Loucy (cell line): ENCODE data around the gene SEC22C.

ENCODE experiments used
- H2AFZ ChIP-seq: fragments of 200-600 bp; sonication (generic); 2 replicates; pipeline ENCODE4 v1.6.0; 2016; ENCODE audit warnings: antibody characterized with exemption, mild to moderate bottlenecking, low read length, moderate library complexity
- H3F3A ChIP-seq: fragments of 200-600 bp; 2 replicates; pipeline ENCODE4 v1.6.0; 2016; ENCODE audit warnings: antibody characterized with exemption, low read depth, mild to moderate bottlenecking
- H3K27me3 ChIP-seq: fragments of 200-600 bp; sonication (generic); 2 replicates; pipeline ENCODE4 v1.6.1; 2014; ENCODE audit warnings: low read length, mild to moderate bottlenecking; ENCODE audit not compliant: insufficient read depth, poor library complexity, severe bottlenecking
- H3K36me3 ChIP-seq: fragments of 200-600 bp; sonication (generic); 2 replicates; pipeline ENCODE4 v1.6.1; 2016; ENCODE audit warnings: low read length; ENCODE audit not compliant: insufficient read depth
- H3K4me1 ChIP-seq: fragments of 200-600 bp; sonication (generic); 2 replicates; pipeline ENCODE4 v1.5.1; 2014; ENCODE audit warnings: low read length, mild to moderate bottlenecking; ENCODE audit not compliant: insufficient read depth, poor library complexity, severe bottlenecking
- H3K4me2 ChIP-seq: fragments of 200-600 bp; sonication (generic); 2 replicates; pipeline ENCODE4 v1.6.0; 2014; ENCODE audit warnings: antibody characterized with exemption, low read length, low read depth, mild to moderate bottlenecking; ENCODE audit not compliant: poor library complexity, severe bottlenecking
- H3K4me3 ChIP-seq: fragments of 200-600 bp; sonication (generic); 2 replicates; pipeline ENCODE4 v1.5.1; 2014; ENCODE audit warnings: low read length, mild to moderate bottlenecking, mixed read lengths; ENCODE audit not compliant: poor library complexity, severe bottlenecking
- H3K79me2 ChIP-seq: fragments of 200-600 bp; sonication (generic); 2 replicates; pipeline ENCODE4 v1.6.1; 2014; ENCODE audit warnings: low read length; ENCODE audit not compliant: insufficient read depth
- H3K9ac ChIP-seq: fragments of 200-600 bp; sonication (generic); 2 replicates; pipeline ENCODE4 v1.6.0; 2014; ENCODE audit warnings: mild to moderate bottlenecking, low read depth, low read length, moderate library complexity; ENCODE audit not compliant: poor library complexity, severe bottlenecking
- H3K9me2 ChIP-seq: fragments of 200-600 bp; sonication (generic); replicated peaks from 2 replicates; pipeline ENCODE4 v1.6.1; 2016; ENCODE audit warnings: low read depth, low read length, mixed read lengths
- H3K9me3 ChIP-seq: fragments of 200-600 bp; sonication (generic); 2 replicates; pipeline ENCODE4 v1.6.1; 2014; ENCODE audit warnings: mild to moderate bottlenecking, antibody characterized with exemption, low read length, low read depth; ENCODE audit not compliant: insufficient read depth
- H4K20me1 ChIP-seq: fragments of 200-600 bp; sonication (generic); 2 replicates; pipeline ENCODE4 v1.6.0; 2014; ENCODE audit warnings: antibody characterized with exemption, low read length, mild to moderate bottlenecking; ENCODE audit not compliant: insufficient read depth, poor library complexity, severe bottlenecking
- EZH2phosphoT487 ChIP-seq: fragments of 200-600 bp; IDR thresholded peaks from 2 replicates; pipeline ENCODE4 v1.6.1; 2018; ENCODE audit warnings: antibody characterized with exemption, mild to moderate bottlenecking, moderate library complexity, borderline replicate concordance
- TF ChIP-seq, protein P1 (sequence below): fragments of 200-600 bp; sonication (generic); conservative IDR thresholded peaks from 2 replicates; pipeline ENCODE4 v1.5.1; 2014; ENCODE audit warnings: mild to moderate bottlenecking, antibody characterized with exemption, low read length

SEC22C gene

DNA sequence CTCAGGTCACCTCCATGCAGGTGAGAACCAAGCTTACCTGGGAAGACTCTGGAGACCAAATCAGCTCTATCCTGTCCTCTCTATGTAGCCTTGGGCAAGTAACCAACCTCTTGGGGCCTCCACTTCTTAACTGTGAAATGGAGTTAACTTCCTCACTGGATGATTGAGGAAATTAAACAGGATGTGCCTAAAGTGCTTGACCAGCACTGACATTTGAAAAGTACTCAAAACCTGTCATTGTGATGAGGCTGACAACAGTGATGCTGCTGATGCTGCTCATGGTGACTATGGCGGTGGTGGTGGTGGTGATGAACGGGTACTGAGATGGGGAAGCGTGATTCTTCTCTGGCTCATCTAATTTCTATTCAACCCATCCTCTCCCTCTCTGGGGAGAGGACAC lies 57.0 kb downstream of the SEC22C start:
- Histone ChIP-seq H3K79me2 (no peaks in the 10 kb centered on the region), H3K9me3 (no peaks in the 10 kb centered on the region), H3K36me3 (no peaks in the 10 kb centered on the region), H3K27me3 (no peaks in the 10 kb centered on the region), H3K9me2 (no peaks in the 10 kb centered on the region), H3K4me3 (no peak overlapping the region), H4K20me1 (no peaks in the 10 kb centered on the region), H3F3A (no peaks in the 10 kb centered on the region), H3K4me2 (no peak overlapping the region), H2AFZ (no peak overlapping the region), H3K4me1 (peaks cover 41% of the 10 kb centered on the region), H3K9ac (no peak overlapping the region)
- TF ChIP-seq, protein P1, sequence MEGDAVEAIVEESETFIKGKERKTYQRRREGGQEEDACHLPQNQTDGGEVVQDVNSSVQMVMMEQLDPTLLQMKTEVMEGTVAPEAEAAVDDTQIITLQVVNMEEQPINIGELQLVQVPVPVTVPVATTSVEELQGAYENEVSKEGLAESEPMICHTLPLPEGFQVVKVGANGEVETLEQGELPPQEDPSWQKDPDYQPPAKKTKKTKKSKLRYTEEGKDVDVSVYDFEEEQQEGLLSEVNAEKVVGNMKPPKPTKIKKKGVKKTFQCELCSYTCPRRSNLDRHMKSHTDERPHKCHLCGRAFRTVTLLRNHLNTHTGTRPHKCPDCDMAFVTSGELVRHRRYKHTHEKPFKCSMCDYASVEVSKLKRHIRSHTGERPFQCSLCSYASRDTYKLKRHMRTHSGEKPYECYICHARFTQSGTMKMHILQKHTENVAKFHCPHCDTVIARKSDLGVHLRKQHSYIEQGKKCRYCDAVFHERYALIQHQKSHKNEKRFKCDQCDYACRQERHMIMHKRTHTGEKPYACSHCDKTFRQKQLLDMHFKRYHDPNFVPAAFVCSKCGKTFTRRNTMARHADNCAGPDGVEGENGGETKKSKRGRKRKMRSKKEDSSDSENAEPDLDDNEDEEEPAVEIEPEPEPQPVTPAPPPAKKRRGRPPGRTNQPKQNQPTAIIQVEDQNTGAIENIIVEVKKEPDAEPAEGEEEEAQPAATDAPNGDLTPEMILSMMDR: no peak
- no peak for TF ChIP-seq EZH2phosphoT487

DNA sequence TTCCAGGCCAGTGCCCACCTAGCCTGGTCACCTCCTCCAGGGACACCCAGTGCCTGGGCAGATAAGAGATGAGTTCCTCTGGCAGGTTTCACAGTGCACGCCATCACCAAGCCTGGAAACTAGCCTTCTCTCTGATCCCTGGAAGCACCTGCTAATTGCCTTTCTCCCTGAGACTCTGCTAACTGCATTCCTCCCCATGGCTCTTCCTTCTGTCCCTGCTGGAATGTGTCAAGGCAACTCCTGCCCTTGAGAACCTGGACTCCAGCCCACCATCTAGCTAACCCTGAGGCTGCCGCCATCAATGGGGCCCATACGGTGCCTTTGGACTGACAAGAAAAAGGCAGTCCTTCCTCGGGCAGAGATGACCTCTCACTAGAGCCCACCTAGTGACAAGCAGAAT lies 60.9 kb downstream of the SEC22C start:
- Histone ChIP-seq H3K9me2 (no peaks in the 10 kb centered on the region), H4K20me1 (no peaks in the 10 kb centered on the region), H3K4me2 (no peak overlapping the region), H3K9ac (no peak overlapping the region), H3K4me1 (peaks cover 5% of the 10 kb centered on the region), H3K27me3 (no peaks in the 10 kb centered on the region), H3K79me2 (no peaks in the 10 kb centered on the region), H3K4me3 (no peak overlapping the region), H2AFZ (no peak overlapping the region), H3K9me3 (no peaks in the 10 kb centered on the region), H3F3A (no peaks in the 10 kb centered on the region), H3K36me3 (no peaks in the 10 kb centered on the region)
- TF ChIP-seq, protein P1: no peak
- TF ChIP-seq EZH2phosphoT487: no peak

DNA sequence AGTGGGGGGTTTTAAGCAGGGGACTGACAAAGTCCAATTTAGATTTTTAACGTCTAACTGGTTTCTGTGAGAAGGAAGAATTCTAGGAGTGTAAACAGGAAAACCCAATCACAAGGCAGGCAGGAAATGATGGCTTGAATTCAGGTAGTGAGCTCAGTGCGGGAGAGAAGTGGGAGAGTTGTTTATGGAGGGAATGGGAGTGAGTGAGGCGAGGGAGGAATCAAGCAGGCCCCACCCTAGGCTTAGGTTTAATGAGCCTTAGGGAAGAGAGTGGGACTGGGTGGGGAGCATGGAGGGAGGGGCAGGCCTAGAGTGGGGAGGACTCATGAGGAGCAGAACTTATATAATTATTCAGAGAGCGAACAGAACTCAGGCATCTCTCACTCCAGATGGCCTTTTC lies 61.4 kb downstream of the SEC22C start:
- no peaks in the 10 kb centered on the region for H3F3A ChIP-seq
- no peaks in the 10 kb centered on the region for H3K9me3 ChIP-seq
- no peak overlapping the region for H3K4me2 ChIP-seq
- H3K79me2 ChIP-seq: no peaks in the 10 kb centered on the region
- H3K9me2 ChIP-seq: no peaks in the 10 kb centered on the region
- H2AFZ ChIP-seq: no peak overlapping the region
- H3K27me3 ChIP-seq: no peaks in the 10 kb centered on the region
- no peak overlapping the region for H3K4me3 ChIP-seq
- TF ChIP-seq EZH2phosphoT487: no peak
- TF ChIP-seq, protein P1: no peak
- no peaks in the 10 kb centered on the region for H4K20me1 ChIP-seq
- peaks cover 1% of the 10 kb centered on the region for H3K4me1 ChIP-seq
- no peak overlapping the region for H3K9ac ChIP-seq
- H3K36me3 ChIP-seq: no peaks in the 10 kb centered on the region
